Keratinocyte (primary cell): ENCODE data around the gene NEUROG3. TPM values are rescaled to one million over a fixed set of nuclear protein-coding genes. Genes with fewer than 3 reads are reported as not detected.

Source experiments
- DNase-seq: peaks from one replicate; pipeline ENCODE4 v3.0.0-alpha.2; 2011; ENCODE audit warnings: low read depth, missing footprints, low spot score
- FAIRE-seq: peaks from 2 replicates; lab custom pipeline; 2011; peaks lifted over from hg19 to GRCh38; lab: Jason Lieb, UNC
- H2AFZ ChIP-seq: 2 replicates; pipeline ENCODE4 v1.6.0; 2012; ENCODE audit warnings: low read length, control low read depth, inconsistent platforms; ENCODE audit not compliant: control insufficient read depth
- H3K27ac ChIP-seq: 2 replicates; pipeline ENCODE4 v1.5.1; 2011; ENCODE audit warnings: low read length; ENCODE audit not compliant: control insufficient read depth, insufficient read depth
- H3K27me3 ChIP-seq: 3 replicates; pipeline ENCODE4 v1.6.0; 2011; ENCODE audit warnings: low read length; ENCODE audit not compliant: control insufficient read depth, insufficient read depth; ENCODE audit errors: extremely low read depth
- H3K36me3 ChIP-seq, 2 experiments: 2 replicates in 1 of 2; 3 replicates in 1 of 2; pipeline ENCODE4 v1.5.1; 2011; ENCODE audit warnings: low read length in 2 of 2, mild to moderate bottlenecking in 1 of 2; ENCODE audit not compliant: control insufficient read depth in 2 of 2, insufficient read depth in 2 of 2; ENCODE audit errors: extremely low read depth in 1 of 2
- H3K4me1 ChIP-seq: 3 replicates; pipeline ENCODE4 v1.5.1; 2011; ENCODE audit warnings: low read length; ENCODE audit not compliant: control insufficient read depth, insufficient read depth; ENCODE audit errors: extremely low read depth
- H3K4me2 ChIP-seq: 3 replicates; pipeline ENCODE4 v1.6.0; 2011; ENCODE audit warnings: low read depth, low read length; ENCODE audit not compliant: control insufficient read depth, insufficient read depth; ENCODE audit errors: extremely low read depth
- H3K4me3 ChIP-seq, 3 experiments: fragments of 200-600 bp in 1 of 3; sonication (generic) in 1 of 3; 2 replicates in 2 of 3; 3 replicates in 1 of 3; pipeline ENCODE4 v1.5.1; 2011 to 2016; ENCODE audit warnings: low read length in 3 of 3, mild to moderate bottlenecking in 3 of 3, control low read depth in 2 of 3, inconsistent platforms in 1 of 3, low read depth in 1 of 3, mixed read lengths in 1 of 3, mixed run types in 1 of 3, moderate library complexity in 1 of 3; ENCODE audit not compliant: control insufficient read depth in 2 of 3, insufficient read depth in 2 of 3; ENCODE audit errors: extremely low read depth in 1 of 3
- H3K79me2 ChIP-seq: 2 replicates; pipeline ENCODE4 v1.6.0; 2012; ENCODE audit warnings: low read length; ENCODE audit not compliant: control insufficient read depth, insufficient read depth
- H3K9ac ChIP-seq: 3 replicates; pipeline ENCODE4 v1.6.0; 2011; ENCODE audit warnings: low read length; ENCODE audit not compliant: control insufficient read depth, insufficient read depth; ENCODE audit errors: extremely low read depth
- H3K9me1 ChIP-seq: 3 replicates; pipeline ENCODE4 v1.6.0; 2011; ENCODE audit warnings: low read length; ENCODE audit not compliant: control insufficient read depth, insufficient read depth; ENCODE audit errors: extremely low read depth
- H3K9me3 ChIP-seq: 2 replicates; pipeline ENCODE4 v1.5.1; 2012; ENCODE audit warnings: low read depth, low read length; ENCODE audit not compliant: control insufficient read depth
- H4K20me1 ChIP-seq: 3 replicates; pipeline ENCODE4 v1.6.0; 2011; ENCODE audit warnings: low read length; ENCODE audit not compliant: control insufficient read depth, insufficient read depth; ENCODE audit errors: extremely low read depth
- EZH2 ChIP-seq: IDR thresholded peaks from one replicate; pipeline ENCODE4 v1.6.1; 2012; ENCODE audit warnings: inconsistent platforms, mild to moderate bottlenecking, low read length, moderate library complexity
- dilution Hi-C: fragments of 300-500 bp; cut with MboI; formaldehyde crosslinking; loops from one replicate; pipeline ENCODE4 v1.7.0; 2020; ENCODE audit warnings: low sequenced_read_pairs; ENCODE audit not compliant: extremely low pct_ligation_motif_present
- polyA minus RNA-seq, 3 experiments: library from RNA; depleted of rRNA, polyadenylated mRNA; stranded (reverse); fragments of >200 nt; gene quantifications; 1 replicate in 1 of 3; 2 replicates in 1 of 3; 3 replicates in 1 of 3; pipeline ENCODE4 v1.2.3, GENCODE V29; 2011
- polyA plus RNA-seq, 5 experiments: library from polyadenylated mRNA; depleted of rRNA in 3 of 5; stranded (reverse) in 3 of 5; stranded (forward) in 1 of 5; unstranded in 1 of 5; fragments of >200 nt; gene quantifications; 1 replicate in 1 of 5; 2 replicates in 3 of 5; 3 replicates in 1 of 5; pipeline versions ENCODE4 v1.2.1 to v1.2.3, GENCODE V29; 2011 to 2012; ENCODE audit warnings: missing spikeins in 2 of 5, low read depth in 1 of 5, low replicate concordance in 1 of 5
- TF ChIP-seq, protein P1 (sequence below), 3 experiments: IDR thresholded peaks in 1 of 3; conservative IDR thresholded peaks in 1 of 3; optimal IDR thresholded peaks in 1 of 3; 2 replicates in 2 of 3; 3 replicates in 1 of 3; pipeline versions ENCODE3 to v1.5.1; 2011; ENCODE audit warnings: low read length in 3 of 3, mild to moderate bottlenecking in 3 of 3, moderate library complexity in 2 of 3, control low read depth in 1 of 3, inconsistent platforms in 1 of 3; ENCODE audit not compliant: insufficient read depth in 2 of 3; ENCODE audit errors: extremely low read depth in 1 of 3

NEUROG3 gene, protein sequence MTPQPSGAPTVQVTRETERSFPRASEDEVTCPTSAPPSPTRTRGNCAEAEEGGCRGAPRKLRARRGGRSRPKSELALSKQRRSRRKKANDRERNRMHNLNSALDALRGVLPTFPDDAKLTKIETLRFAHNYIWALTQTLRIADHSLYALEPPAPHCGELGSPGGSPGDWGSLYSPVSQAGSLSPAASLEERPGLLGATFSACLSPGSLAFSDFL
- polyA plus RNA-seq (not detected in 3 replicates), polyA minus RNA-seq (not detected in 3 replicates)
- polyA plus RNA-seq (2011; ENCODE audit: low read depth) = not detected
- polyA plus RNA-seq (2011; cell fraction: cytosol; rRNA removed) = not detected in 2 replicates
- not detected in 2 replicates for polyA plus RNA-seq (2011; cell fraction: nucleus; rRNA removed)
- polyA plus RNA-seq (2012; ENCODE audit: low replicate concordance) = not detected in 2 replicates
- not detected for polyA minus RNA-seq (2011; cell fraction: cytosol; rRNA and poly(A)+ RNA removed)
- not detected in 2 replicates for polyA minus RNA-seq (2011; cell fraction: nucleus; rRNA and poly(A)+ RNA removed)

DNA sequence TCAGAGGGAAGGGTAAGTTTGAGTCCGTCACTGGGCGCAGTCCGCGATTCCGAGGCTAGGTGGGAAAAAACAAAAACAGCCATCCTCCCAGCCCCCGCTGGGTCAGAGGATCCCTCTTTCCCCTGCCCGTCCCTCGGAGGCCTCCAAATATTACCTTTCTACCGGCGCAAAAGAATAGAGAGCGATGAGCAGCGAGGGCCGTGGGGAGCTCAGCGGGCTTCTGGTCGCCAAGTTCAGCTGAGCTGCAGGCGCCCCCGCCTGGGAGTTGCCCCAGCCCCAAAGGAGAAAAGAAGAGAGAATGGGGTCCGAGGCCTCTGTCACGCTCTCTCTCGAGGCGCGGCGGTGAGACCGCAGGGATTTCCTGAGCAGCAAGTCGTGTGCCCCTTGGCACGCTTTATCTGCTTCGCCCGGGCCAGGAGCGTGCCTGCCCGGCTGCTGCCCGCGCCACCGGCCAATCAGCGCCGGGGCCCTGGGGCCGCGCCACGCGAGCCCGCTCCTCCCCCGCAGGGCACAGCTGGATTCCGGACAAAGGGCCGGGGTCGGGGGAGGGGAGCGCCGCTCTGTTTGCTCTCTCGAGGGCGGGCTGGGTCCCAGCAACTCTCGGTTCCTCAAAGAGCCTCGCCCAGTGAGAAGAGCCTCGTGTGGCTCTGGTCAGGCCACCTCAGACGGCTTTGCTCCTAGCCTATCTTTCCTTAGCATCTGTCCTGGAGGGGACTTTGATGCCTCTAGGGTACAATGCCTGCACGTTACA lies at the start of gene NEUROG3:
Gene NEUROG3, minus strand, starts transcription at position 367 of the 751 bp plus-strand sequence. CDS start 379 bp downstream, outside the sequence.
- TF ChIP-seq, protein P1, sequence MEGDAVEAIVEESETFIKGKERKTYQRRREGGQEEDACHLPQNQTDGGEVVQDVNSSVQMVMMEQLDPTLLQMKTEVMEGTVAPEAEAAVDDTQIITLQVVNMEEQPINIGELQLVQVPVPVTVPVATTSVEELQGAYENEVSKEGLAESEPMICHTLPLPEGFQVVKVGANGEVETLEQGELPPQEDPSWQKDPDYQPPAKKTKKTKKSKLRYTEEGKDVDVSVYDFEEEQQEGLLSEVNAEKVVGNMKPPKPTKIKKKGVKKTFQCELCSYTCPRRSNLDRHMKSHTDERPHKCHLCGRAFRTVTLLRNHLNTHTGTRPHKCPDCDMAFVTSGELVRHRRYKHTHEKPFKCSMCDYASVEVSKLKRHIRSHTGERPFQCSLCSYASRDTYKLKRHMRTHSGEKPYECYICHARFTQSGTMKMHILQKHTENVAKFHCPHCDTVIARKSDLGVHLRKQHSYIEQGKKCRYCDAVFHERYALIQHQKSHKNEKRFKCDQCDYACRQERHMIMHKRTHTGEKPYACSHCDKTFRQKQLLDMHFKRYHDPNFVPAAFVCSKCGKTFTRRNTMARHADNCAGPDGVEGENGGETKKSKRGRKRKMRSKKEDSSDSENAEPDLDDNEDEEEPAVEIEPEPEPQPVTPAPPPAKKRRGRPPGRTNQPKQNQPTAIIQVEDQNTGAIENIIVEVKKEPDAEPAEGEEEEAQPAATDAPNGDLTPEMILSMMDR (optimal IDR thresholded peaks at IDR 0.05 in 1 of 3, IDR thresholded peaks at IDR 0.05 in 1 of 3, conservative IDR thresholded peaks at IDR 0.05 in 1 of 3; ENCODE audit: extremely low read depth in 1 of 3, insufficient read depth in 2 of 3, low read length in 3 of 3) = no peak
- TF ChIP-seq EZH2 = peak; percentile 48

DNA sequence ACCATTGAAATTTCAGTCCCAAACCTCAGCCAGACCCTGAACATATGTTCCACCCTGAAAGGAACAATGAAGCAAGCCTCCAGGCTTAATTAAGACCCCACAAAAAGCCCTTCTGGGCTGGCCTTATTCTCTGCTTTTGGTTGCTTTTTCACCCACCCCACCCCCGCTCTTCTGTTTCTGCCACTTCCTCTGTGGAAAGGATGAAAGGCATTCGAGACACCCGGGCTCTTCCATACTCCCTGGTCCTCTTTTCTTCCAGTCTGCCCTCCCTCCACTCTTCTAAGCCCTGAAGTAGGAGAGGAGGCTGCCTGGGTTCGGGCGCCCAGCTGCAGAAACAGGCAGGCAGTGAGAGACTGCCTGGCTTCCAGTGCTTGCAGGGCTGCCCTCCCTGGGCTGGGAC lies 47.4 kb upstream of the NEUROG3 start:
- no peak overlapping the region for H3K4me2 ChIP-seq
- H3K4me3 ChIP-seq = no peak overlapping the region
- H3K9me1 ChIP-seq = no peaks in the 10 kb centered on the region
- H3K4me1 ChIP-seq = no peaks in the 10 kb centered on the region
- no peaks in the 10 kb centered on the region for H3K36me3 ChIP-seq
- DNase-seq = no peak
- peaks cover 3% of the 10 kb centered on the region for H3K27me3 ChIP-seq
- no peak for TF ChIP-seq EZH2
- TF ChIP-seq, protein P1 (optimal IDR thresholded peaks at IDR 0.05 in 1 of 3, IDR thresholded peaks at IDR 0.05 in 1 of 3, conservative IDR thresholded peaks at IDR 0.05 in 1 of 3; ENCODE audit: extremely low read depth in 1 of 3, insufficient read depth in 2 of 3, low read length in 3 of 3) = no peak
- FAIRE-seq = no peak
- H3K9ac ChIP-seq = no peak overlapping the region
- H2AFZ ChIP-seq = no peak overlapping the region
- dilution Hi-C loops = no loop called here
- no peaks in the 10 kb centered on the region for H4K20me1 ChIP-seq
- H3K27ac ChIP-seq = no peak overlapping the region
- H3K79me2 ChIP-seq = no peaks in the 10 kb centered on the region
- H3K9me3 ChIP-seq = no peaks in the 10 kb centered on the region

More for the DNA sequence above, at the start of gene NEUROG3:
- dilution Hi-C loops = no loop called here
- Histone ChIP-seq H2AFZ (no peak within 1 kb of the TSS), H3K36me3 (no peaks in the 10 kb centered on the region), H3K79me2 (no peaks in the 10 kb centered on the region), H3K9me1 (no peaks in the 10 kb centered on the region), H3K4me2 (no peak within 1 kb of the TSS), H3K4me1 (no peaks in the 10 kb centered on the region), H3K9me3 (no peaks in the 10 kb centered on the region), H3K9ac (no peak within 1 kb of the TSS), H3K27me3 (peaks cover 97% of the 10 kb centered on the region), H4K20me1 (no peaks in the 10 kb centered on the region), H3K27ac (no peak within 1 kb of the TSS), H3K4me3 (no peak within 1 kb of the TSS)
- DNase-seq = no peak
- FAIRE-seq = no peak
